GM19043 (cell line): Measurements from ENCODE around the gene LMNA.
"Not testable (repeated sequence)": the region's sequence is repeated elsewhere in the genome, so short reads cannot be mapped to it uniquely, and the experiment has no call there.

Experiments
- ATAC-seq: cut with Tn5 transposase; IDR thresholded peaks from one replicate; pipeline ENCODE4 v1.9.1; 2021; ENCODE audit warnings: low read depth; ENCODE audit not compliant: unreplicated experiment

Gene LMNA

GRCh38 chr1:156103521-156103947 lies 11.0 kb upstream of the LMNA start:
- no peak for ATAC-seq

- ATAC-seq: no peak
Observed at GRCh38 chr1:156104065-156104810, 10.3 kb upstream of the LMNA start.

- no peak for ATAC-seq
Observed at GRCh38 chr1:156104861-156105832, 9.4 kb upstream of the LMNA start.

GRCh38 chr1:156106624-156107488 lies 7.7 kb upstream of the LMNA start:
- ATAC-seq: no peak

GRCh38 chr1:156108057-156108456 lies 6.5 kb upstream of the LMNA start:
- no peak for ATAC-seq

GRCh38 chr1:156108664-156109241 lies 5.8 kb upstream of the LMNA start:
- no peak for ATAC-seq

GRCh38 chr1:156110252-156110651 lies 4.3 kb upstream of the LMNA start:
- ATAC-seq: no peak

- ATAC-seq: no peak
Observed at GRCh38 chr1:156111355-156111962, 3.1 kb upstream of the LMNA start.

GRCh38 chr1:156112276-156113137 lies 2.0 kb upstream of the LMNA start:
- no peak for ATAC-seq

GRCh38 chr1:156113282-156113950 lies 1.1 kb upstream of the LMNA start:
- ATAC-seq: no peak

- ATAC-seq: no peak
Observed at GRCh38 chr1:156114919-156115513, 505 bp downstream of the LMNA start.

GRCh38 chr1:156115514-156116374 lies 1.2 kb downstream of the LMNA start:
- ATAC-seq: no peak

GRCh38 chr1:156116731-156117130 lies 2.2 kb downstream of the LMNA start:
- ATAC-seq: not testable (repeated sequence)

GRCh38 chr1:156117414-156118176 lies 3.1 kb downstream of the LMNA start:
- no peak for ATAC-seq

- no peak for ATAC-seq
Observed at GRCh38 chr1:156118177-156118868, 3.8 kb downstream of the LMNA start.
